ENCODE results near the gene GBP5.
"Not testable (repeated sequence)": the region's sequence is repeated elsewhere in the genome, so short reads cannot be mapped to it uniquely, and the experiment has no call there.

GBP5 gene

GRCh38 chr1:89272269-89273041, at the start of gene GBP5:
Gene GBP5, minus strand, starts transcription at chr1:89272860. Its CDS starts 3,305 bp downstream, at chr1:89269555.
- DNase-seq (ENCODE audit: low read depth in 2 of 2): peak in 1 of 2 donors; percentile 29

DNA sequence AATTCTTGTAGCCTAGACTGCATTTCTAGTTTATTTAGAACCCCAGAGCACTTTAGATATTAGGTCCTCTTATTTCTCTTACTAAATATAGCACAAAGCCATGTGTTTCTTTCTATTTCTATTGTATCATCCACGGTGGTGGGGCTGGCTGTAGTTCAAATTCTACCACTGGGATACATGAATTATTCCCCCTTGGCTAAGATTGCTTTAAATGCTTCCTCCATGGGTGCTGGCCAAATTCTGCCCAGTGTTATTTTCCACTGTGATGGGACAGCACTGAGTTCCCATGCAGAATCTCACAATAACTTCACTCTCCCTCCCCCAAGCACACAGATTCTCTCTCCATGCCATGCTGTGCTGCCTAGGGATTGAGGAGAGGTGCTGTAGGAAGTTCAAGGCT, 49.7 kb upstream of the GBP5 start:
- DNase-seq (ENCODE audit: low read depth in 2 of 2): no peak

DNA sequence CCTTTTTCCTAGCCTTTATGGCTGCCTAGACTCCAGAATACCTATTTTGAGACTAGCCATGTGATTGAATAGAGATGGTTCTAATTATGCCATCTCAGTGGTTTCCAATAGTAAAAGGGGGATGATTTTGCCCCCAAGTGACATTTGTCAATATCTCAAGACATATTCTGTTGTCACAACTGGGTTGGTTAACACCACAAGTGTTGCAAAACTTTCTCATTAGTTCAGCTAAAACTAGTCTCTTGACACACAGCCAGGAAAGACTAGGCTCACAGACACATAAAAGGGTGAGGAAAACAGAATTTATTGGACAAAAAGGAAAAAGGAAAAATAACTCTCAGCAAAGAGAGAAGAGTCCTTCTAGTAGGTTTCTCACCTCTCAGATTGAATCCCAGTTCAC, 39.9 kb upstream of the GBP5 start:
- DNase-seq (ENCODE audit: low read depth in 2 of 2): no peak

- no peak for DNase-seq (ENCODE audit: low read depth in 2 of 2)
Measured at GRCh38 chr1:89311757-89312156, 39.1 kb upstream of the GBP5 start.

GRCh38 chr1:89310976-89311375, 38.3 kb upstream of the GBP5 start:
- no peak for DNase-seq (ENCODE audit: low read depth in 2 of 2)

- no peak for DNase-seq (ENCODE audit: low read depth in 2 of 2)
Measured at GRCh38 chr1:89310505-89310904, 37.8 kb upstream of the GBP5 start.

- no peak for DNase-seq (ENCODE audit: low read depth in 2 of 2)
Measured at GRCh38 chr1:89309828-89310227, 37.2 kb upstream of the GBP5 start.

GRCh38 chr1:89306273-89306672, 33.6 kb upstream of the GBP5 start:
- DNase-seq (ENCODE audit: low read depth in 2 of 2): no peak

GRCh38 chr1:89305493-89305892, 32.8 kb upstream of the GBP5 start:
- no peak for DNase-seq (ENCODE audit: low read depth in 2 of 2)

GRCh38 chr1:89304572-89305230, 32.0 kb upstream of the GBP5 start:
- no peak for DNase-seq (ENCODE audit: low read depth in 2 of 2)

DNA sequence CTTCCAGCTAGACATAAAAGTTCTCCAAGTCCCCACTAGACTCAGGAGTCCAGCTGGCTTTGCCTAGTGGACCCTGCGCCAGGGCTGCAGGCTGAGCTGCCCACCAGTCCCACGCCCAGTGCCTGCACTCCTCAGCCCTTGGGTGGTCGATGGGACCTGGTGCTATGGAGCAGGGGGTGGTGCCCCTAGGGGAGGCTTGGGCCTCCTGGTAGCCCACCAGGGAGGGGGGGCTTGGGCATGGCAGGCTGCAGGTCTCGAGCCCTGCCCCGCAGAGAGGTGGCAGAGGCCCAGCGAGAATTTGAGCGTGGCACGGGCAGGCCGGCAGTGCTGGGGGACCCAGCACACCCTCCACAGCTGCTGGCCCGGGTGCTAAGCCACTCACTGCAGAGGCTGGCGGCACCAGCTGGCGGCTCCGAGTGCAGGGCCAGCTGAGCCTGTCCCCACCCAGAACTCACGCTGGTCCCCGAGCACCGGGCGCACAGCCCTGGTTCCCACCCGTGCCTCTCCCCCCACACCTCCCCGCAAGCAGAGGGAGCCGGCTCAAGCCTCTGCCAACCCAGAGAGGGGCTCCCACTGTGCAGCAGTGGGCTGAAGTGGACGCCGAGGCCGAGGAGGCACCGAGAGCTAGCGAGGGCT, 30.2 kb upstream of the GBP5 start:
- DNase-seq (ENCODE audit: low read depth in 2 of 2): no peak

GRCh38 chr1:89299739-89300463, 27.2 kb upstream of the GBP5 start:
- DNase-seq (ENCODE audit: low read depth in 2 of 2): not testable (repeated sequence)

GRCh38 chr1:89298461-89298860, 25.8 kb upstream of the GBP5 start:
- DNase-seq (ENCODE audit: low read depth in 2 of 2): no peak

DNA sequence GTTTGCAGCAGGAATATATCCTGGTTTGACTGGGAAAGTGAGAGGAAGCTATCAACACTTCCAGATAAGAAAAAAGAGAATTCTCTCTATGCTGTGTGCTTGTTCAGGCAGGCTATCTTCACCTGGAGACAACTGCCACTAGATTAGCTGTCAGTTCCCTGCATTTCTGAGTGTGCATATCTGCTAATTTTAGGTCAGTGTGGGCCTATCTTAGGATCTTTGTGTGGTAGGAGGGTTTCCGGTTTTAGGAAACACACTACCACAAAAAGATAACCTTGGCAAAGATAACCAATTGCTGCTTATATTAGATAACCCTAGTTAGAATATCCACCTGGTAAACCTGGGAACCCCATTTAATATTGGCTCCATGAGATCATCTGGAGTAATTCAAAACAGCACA, 22.5 kb upstream of the GBP5 start:
- DNase-seq (ENCODE audit: low read depth in 2 of 2): no peak

DNA sequence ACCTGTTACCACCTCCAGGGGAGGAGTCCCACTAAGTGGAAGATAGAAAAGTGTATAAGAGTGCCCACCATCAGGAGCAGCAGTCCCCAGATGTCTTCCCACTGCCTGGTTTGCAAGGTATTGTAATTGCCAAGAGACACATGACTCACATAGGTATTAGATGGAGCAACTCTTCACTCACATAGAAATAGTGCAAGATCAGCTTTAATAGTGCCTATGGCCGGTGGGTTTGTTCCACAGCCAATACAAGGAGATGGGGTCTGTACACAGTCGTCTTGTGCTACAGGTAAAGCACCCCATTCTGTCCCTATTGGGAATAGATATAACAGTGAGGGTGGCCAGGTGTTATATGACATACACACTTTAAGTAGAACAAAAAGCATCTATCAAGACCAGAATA, 18.6 kb upstream of the GBP5 start:
- DNase-seq (ENCODE audit: low read depth in 2 of 2): no peak

- DNase-seq (ENCODE audit: low read depth in 2 of 2): no peak
Measured at GRCh38 chr1:89288051-89288340, 15.3 kb upstream of the GBP5 start.

- DNase-seq (ENCODE audit: low read depth in 2 of 2): no peak
Measured at GRCh38 chr1:89287181-89288050, 14.8 kb upstream of the GBP5 start.

GRCh38 chr1:89286549-89287180, 14.0 kb upstream of the GBP5 start:
- DNase-seq (ENCODE audit: low read depth in 2 of 2): no peak

- DNase-seq (ENCODE audit: low read depth in 2 of 2): no peak
Measured at GRCh38 chr1:89285745-89286380, 13.2 kb upstream of the GBP5 start.

DNA sequence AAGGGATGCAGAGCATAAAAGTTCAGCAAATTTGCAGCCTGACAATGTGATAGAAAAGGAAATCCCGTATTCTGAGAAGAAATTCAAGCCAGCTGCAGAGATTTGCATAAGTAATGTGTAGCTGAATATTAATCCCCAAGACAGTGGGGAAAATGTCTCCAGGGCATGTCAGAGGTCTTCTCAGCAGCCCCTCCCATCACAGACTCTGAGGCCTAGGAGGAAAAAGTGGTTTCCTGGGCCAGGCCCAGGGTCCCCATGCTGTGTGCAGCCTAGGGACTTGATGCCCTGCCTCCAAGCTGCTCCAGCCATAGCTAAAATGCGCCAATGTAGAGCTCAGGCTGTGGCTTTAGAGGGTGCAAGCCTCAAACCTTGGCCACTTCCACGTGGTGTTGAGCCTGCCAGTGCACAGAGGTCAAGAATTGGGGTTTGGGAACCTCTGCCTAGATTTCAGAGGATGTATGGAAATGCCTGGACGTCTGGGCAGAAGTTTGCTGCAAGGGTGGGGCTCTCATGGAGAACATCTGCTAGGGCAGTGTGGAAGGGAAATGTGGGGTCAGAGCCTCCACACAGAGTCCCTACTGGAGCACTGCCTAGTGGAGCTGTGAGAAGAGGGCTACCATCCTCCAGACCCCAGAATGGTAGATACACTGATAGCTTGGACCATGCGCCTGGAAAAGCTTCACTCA, 11.6 kb upstream of the GBP5 start:
- DNase-seq (ENCODE audit: low read depth in 2 of 2): not testable (repeated sequence)
